Measurements from ENCODE around the gene LYPD1.

Gene LYPD1

GRCh38 chr2:132668189-132668823 lies 1.7 kb downstream of the LYPD1 start:
- no peak for DNase-seq (ENCODE audit: low read depth)

GRCh38 chr2:132667706-132668105 lies 2.3 kb downstream of the LYPD1 start:
- no peak for DNase-seq (ENCODE audit: low read depth)

DNA sequence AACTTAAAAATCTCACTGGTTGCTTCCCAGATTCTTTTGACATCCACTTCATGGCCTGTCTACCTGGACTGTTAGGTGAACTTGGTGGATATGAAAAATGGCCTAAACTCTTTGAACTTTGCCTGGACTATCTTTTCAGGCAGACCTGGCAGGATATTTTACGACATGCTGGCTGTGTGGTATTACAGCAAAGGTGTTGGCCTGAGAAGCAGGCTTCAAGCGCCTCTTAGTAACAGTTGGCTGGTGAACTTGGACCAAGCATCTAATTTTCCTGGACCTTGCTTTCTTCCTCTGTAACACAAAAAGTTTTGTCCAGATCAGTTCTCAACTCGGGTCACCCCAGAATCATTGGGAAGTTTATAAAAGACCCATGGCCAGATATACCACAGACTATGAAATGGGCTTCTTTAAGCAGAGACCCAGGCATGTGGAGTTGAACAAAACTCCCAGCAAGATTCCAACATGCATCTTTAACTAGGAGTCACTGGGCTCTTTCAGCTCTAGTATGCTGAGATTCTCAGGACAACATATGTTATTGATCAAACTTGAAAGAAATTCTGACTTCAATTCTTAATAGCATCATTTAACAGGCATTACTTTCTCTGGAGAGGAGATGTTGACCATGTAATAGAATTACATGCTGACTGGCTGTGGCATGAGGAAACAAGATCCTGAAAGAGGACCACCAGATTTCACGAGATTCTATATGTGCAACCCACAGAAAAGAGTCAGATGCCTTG lies 4.4 kb downstream of the LYPD1 start:
- DNase-seq (ENCODE audit: low read depth): no peak

GRCh38 chr2:132664096-132664495 lies 5.9 kb downstream of the LYPD1 start:
- no peak for DNase-seq (ENCODE audit: low read depth)

DNA sequence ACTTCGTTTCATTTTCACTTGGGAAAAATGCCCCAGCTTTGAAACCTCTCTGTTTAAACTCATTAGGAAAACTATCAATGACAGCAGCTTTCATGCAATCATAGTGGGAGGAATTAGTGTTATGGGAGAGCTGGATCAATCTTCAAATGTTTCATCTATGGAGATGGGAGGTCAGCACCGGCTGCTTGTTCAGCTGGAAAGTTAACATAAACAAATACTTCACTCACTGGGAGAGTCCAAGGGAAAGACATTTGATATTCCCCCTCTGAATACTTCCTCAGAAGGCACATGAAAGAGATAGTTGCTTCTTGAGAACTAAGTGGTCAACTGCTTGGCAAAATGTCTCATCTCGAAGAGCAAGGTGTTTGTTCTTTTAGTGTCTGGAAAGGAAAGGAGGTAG lies 7.3 kb downstream of the LYPD1 start:
- DNase-seq (ENCODE audit: low read depth): no peak

DNA sequence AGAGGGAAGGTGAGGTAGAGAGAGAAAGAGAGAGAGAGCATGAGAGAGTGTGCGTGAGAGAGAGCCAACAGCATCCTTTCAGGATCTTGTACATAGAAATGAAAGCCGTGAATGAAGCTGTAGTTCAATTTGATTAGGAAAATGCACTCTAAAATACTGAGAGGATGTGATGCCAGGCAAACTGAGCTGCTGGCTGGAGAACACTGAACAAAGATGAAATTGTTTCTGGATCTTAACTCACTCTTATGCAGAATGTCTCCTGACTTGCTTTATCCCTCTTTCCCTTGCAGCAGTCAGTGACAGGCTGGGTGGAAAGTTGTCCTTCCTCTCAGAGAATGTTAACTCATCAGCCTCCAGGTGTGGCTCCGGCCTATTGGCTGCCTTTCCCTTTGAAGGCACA lies 10.7 kb downstream of the LYPD1 start:
- DNase-seq (ENCODE audit: low read depth): no peak

GRCh38 chr2:132656266-132656975 lies 13.6 kb downstream of the LYPD1 start:
- no peak for DNase-seq (ENCODE audit: low read depth)

DNA sequence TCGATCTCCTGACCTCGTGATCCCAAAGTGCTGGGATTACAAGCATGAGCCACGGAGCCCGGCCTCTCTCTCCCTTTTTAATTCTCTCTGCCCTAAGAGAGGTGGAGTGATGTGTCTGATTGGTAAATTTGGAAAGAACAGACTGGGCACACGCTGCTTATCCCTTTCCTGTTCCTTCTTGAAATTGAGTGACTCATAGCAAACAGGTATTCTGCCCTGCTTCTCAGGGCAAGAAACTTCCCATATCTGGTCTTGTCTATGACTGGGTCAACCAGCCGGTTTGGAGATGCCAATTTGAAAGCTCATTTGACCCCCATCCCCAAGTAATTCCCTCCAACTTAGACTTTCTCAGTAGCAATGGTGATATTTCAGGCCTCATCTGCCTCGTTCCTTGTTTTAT lies 15.0 kb downstream of the LYPD1 start:
- no peak for DNase-seq (ENCODE audit: low read depth)

GRCh38 chr2:132654335-132654734 lies 15.7 kb downstream of the LYPD1 start:
- DNase-seq (ENCODE audit: low read depth): no peak

- DNase-seq (ENCODE audit: low read depth): no peak
Measured at GRCh38 chr2:132652474-132652873, 17.5 kb downstream of the LYPD1 start.

DNA sequence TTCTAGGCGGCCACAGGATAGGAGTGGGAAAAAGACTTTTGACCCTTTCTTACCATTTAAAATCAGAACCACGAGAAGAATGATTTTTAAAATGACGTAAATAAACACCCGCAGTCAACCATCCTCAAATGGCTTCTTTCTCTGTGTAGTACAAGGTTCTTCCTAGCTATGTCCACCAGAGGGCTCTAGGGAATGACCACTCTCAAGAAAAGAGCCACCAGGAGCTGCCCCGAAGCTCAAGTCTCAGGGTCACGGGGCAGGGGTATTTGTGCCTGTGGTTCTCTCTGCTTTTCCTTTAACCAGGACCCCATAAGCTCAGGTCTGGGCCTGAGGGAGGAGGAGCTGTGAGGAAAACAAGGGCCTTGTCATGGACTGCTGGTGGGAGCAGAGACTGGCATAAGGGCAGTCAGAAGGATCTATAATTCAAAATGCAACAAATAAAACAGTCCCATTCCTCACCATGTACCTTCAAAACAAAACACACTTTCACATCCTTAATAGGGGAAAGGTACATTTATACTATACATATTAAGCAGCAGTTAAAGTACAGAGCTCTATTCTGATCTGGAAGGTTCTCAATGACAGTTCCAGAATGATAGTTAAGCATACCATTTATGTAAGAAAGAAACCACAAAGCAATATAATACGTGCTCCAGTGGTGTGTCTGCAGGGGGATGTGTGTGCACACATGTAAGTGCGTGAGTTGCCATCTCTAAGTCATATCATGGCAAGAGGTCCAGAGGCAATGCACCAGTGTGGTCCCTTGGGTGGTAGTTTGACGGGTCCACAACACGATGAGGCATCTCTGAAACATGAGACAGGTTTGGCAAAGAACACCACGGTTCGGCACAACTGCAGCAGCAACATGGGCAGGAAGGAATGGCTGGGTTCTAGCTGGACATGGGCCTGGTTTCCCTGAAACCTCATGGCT lies 18.6 kb downstream of the LYPD1 start:
- no peak for DNase-seq (ENCODE audit: low read depth)

GRCh38 chr2:132646540-132647108 lies 23.4 kb downstream of the LYPD1 start:
- DNase-seq (ENCODE audit: low read depth): no peak

DNA sequence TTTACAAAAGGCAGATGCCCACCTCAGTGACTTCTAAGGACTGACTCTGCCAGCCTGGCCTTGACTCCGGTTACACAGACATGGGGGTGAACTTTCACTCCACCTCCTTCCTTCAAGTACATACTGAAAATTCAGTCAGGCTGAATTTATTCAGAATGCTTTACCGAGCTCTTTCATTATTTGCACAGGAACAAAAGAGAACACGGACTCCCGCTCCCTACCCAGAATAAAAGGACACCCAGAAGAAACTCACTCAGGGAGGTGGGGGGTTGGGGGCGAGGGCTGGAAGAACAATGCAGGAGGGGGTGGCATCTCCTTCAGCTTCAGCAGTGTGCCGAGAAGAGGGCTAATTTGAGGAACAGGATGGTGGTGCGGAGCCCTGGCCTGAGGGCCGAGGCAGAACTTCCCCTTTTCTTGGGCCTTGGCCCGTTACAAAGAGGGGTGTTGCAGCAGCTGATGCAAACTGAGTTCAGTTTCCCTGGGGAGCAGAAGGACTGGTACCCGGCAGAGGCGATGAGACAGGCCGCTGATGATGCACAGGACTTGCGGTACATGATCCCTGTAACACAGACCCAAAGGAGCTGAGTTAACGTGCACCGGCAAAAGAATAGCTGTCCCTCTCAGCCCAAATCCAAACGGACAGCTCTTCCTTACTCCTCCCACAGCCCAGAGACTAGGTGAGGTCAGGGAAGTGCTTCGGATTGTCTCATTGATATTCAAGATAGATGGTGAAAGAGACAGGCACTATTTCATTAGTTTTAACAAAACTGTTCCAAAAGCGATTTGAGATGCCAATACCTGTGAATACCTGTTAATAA lies 24.1 kb downstream of the LYPD1 start:
- no peak for DNase-seq (ENCODE audit: low read depth)

DNA sequence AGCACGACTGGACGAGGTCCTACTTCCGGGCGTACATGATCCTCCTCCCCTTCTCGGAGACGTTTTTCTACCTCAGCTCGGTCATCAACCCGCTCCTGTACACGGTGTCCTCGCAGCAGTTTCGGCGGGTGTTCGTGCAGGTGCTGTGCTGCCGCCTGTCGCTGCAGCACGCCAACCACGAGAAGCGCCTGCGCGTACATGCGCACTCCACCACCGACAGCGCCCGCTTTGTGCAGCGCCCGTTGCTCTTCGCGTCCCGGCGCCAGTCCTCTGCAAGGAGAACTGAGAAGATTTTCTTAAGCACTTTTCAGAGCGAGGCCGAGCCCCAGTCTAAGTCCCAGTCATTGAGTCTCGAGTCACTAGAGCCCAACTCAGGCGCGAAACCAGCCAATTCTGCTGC lies 24.8 kb downstream of the LYPD1 start:
- no peak for DNase-seq (ENCODE audit: low read depth)

GRCh38 chr2:132642415-132642814 lies 27.6 kb downstream of the LYPD1 start:
- no peak for DNase-seq (ENCODE audit: low read depth)

DNA sequence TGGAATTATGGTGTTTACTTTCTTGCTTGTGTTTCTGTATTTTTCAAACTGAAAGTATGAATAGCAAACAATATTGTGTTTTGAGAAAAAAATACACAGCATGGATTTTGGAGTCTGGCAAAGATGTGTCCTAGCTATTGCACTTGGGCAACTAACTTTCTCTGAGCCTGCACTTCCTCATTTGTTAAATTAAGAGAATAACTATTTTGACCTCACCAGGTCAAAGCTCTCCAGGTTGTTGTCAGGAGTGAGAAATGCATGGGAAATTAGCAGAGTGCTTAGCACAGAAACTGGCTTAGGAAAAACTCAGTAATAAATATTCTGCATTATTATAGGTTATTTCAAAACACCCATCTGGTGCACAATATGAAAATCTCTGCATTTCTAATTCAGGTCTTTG lies 28.2 kb downstream of the LYPD1 start:
- DNase-seq (ENCODE audit: low read depth): no peak

GRCh38 chr2:132640116-132640515 lies 29.9 kb downstream of the LYPD1 start:
- no peak for DNase-seq (ENCODE audit: low read depth)

- no peak for DNase-seq (ENCODE audit: low read depth)
Measured at GRCh38 chr2:132638313-132639040, 31.5 kb downstream of the LYPD1 start.

DNA sequence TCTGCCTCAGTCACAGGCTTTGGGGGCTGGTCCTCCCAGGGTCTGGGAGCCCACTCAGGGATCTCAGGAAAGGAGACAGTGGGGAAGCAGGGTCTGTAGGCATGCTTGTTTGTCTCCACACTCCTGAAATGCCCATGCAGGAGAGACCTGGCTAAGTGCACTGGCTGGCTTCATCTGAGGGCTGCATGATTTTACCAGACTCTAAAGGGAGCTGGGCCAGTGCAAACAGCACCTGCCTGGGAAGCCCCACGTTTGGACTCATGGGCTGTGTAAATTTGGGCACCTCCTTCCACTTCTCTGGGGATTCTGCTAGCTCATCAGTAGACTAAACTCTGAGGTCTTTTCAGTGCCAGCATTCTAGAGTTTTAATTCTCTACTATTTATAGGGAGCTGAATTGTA lies 33.7 kb downstream of the LYPD1 start:
- DNase-seq (ENCODE audit: low read depth): no peak

DNA sequence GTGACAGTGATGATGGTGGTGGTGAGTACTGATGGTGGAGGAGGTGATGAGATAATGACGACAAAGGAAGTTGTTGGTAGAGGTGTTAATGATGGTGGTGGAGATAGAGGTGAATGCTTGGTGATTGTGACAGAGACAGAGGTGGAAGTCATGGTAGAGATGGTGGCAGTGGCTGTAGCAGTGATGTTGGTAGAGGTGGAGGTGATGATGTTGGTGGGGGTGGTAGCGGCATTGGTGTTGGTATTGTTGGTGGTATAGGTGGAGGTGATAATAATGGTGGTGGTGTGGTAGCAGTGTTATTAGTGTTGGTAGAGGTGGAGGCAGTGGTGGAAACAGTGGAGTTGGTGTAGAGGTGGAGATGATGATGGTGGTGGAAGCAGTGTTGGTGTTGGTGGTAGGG lies 36.4 kb downstream of the LYPD1 start:
- DNase-seq (ENCODE audit: low read depth): no peak

Data from stimulated activated CD8-positive, alpha-beta memory T cell treated with anti-CD3 and anti-CD28 coated beads, Interleukin-4, amount 100 ng/mL, for 24 hours (primary cell).